ENCODE data around the gene PMF1. TPM values are rescaled to one million over a fixed set of nuclear protein-coding genes. Genes with fewer than 3 reads are reported as not detected.
"Not testable (repeated sequence)": the region's sequence is repeated elsewhere in the genome, so short reads cannot be mapped to it uniquely, and the experiment has no call there.

The PMF1 gene
- total RNA-seq, 1 donor from 2014 or later, result 61.4 TPM

DNA sequence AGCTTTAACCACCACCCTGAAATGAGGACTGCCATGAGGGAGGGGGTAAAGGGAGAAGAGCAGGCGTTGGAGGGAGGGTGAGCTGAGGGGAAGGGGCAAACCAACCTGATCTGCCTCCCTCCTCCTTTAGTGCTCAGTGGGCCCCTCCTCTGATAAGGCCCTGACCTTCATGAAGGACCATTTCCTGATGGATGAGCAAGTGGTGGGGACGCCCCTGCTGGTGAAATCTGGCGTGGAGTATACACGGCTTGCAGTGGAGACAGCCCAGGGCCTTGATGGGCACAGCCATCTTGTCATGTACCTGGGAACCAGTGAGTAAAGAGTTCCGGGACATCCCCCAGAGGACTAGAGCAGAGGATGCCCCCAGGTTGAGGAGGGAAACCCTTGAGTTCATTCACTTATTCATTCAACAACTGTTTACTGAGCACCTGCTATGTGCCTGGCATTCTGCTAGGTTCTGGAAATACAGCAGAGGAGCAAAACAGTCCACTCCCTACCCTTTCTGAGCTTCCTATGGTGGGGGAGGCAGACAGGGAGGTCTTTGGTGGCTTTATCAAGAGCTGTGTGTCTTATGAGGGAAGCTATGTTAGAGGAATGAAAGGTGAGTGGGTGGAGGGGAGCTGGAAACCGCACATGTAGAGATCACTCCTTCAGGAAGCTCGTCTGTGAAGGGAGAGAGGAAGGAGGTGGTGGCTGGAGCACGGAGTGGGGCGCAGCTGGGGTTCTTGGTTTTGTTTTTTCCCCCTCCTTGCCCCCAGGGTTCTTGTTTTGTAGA lies 39.9 kb upstream of the PMF1 start:
- DNase-seq (ENCODE audit: low spot score in 2 of 2), result no peak
- H3K4me1 ChIP-seq, result no peaks in the 10 kb centered on the region
- intact Hi-C loops (cut with DNase I), result no loop called here
- H3K36me3 ChIP-seq, result no peaks in the 10 kb centered on the region
- TF ChIP-seq, protein P1, sequence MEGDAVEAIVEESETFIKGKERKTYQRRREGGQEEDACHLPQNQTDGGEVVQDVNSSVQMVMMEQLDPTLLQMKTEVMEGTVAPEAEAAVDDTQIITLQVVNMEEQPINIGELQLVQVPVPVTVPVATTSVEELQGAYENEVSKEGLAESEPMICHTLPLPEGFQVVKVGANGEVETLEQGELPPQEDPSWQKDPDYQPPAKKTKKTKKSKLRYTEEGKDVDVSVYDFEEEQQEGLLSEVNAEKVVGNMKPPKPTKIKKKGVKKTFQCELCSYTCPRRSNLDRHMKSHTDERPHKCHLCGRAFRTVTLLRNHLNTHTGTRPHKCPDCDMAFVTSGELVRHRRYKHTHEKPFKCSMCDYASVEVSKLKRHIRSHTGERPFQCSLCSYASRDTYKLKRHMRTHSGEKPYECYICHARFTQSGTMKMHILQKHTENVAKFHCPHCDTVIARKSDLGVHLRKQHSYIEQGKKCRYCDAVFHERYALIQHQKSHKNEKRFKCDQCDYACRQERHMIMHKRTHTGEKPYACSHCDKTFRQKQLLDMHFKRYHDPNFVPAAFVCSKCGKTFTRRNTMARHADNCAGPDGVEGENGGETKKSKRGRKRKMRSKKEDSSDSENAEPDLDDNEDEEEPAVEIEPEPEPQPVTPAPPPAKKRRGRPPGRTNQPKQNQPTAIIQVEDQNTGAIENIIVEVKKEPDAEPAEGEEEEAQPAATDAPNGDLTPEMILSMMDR (IDR thresholded peaks at IDR 0.05), result no peak
- no peak overlapping the region for H3K27ac ChIP-seq
- H3K9me3 ChIP-seq, result no peaks in the 10 kb centered on the region
- H3K4me3 ChIP-seq, result no peak overlapping the region
- H3K27me3 ChIP-seq, result no peaks in the 10 kb centered on the region

DNA sequence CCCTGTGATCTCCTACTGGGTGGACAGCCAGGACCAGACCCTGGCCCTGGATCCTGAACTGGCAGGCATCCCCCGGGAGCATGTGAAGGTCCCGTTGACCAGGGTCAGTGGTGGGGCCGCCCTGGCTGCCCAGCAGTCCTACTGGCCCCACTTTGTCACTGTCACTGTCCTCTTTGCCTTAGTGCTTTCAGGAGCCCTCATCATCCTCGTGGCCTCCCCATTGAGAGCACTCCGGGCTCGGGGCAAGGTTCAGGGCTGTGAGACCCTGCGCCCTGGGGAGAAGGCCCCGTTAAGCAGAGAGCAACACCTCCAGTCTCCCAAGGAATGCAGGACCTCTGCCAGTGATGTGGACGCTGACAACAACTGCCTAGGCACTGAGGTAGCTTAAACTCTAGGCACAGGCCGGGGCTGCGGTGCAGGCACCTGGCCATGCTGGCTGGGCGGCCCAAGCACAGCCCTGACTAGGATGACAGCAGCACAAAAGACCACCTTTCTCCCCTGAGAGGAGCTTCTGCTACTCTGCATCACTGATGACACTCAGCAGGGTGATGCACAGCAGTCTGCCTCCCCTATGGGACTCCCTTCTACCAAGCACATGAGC lies 36.1 kb upstream of the PMF1 start:
- no peaks in the 10 kb centered on the region for H3K9me3 ChIP-seq
- no peak overlapping the region for H3K27ac ChIP-seq
- TF ChIP-seq, protein P1 (IDR thresholded peaks at IDR 0.05), result no peak
- intact Hi-C loops (cut with DNase I), result no loop called here
- no peak for DNase-seq (ENCODE audit: low spot score in 2 of 2)
- no peak overlapping the region for H3K4me3 ChIP-seq
- H3K27me3 ChIP-seq, result no peaks in the 10 kb centered on the region
- no peaks in the 10 kb centered on the region for H3K4me1 ChIP-seq
- no peaks in the 10 kb centered on the region for H3K36me3 ChIP-seq

DNA sequence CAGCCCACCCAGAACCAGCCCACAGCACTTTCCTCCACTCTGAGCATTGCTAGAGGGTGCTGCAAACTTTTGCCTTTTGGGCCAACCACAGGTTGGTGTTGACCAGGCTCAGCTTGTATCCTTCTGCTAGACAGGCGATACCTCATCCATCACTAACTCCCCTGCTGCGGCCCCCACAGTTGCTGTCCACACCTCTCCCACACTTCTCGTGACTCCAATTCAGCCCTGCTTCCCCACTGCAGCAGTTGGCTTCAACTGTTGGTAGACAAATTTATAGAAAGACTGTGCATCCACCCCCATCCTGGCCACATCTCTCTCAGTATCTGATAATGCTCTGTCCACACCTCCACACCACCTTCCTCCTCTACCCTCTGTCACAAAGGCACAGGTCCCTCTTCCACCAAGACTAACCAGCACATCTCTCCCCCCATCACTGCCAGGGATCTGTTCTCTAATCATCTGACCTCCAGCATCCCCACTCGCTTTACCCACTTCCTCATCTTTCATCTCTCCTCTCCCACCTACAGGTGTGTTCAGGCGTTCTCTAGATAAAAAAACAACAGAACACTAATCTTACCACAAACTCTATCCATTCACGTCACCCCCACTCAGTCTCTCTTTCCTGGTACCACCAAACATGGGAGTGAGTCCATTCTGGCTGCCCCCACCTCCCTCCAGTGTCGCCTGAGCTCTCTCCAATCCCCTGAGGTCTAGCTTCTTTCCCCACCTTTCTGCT lies 34.7 kb upstream of the PMF1 start:
- H3K4me3 ChIP-seq, result no peak overlapping the region
- no peaks in the 10 kb centered on the region for H3K4me1 ChIP-seq
- DNase-seq (ENCODE audit: low spot score in 2 of 2), result no peak
- TF ChIP-seq, protein P1 (IDR thresholded peaks at IDR 0.05), result no peak
- H3K27ac ChIP-seq, result no peak overlapping the region
- H3K9me3 ChIP-seq, result no peaks in the 10 kb centered on the region
- no peaks in the 10 kb centered on the region for H3K27me3 ChIP-seq
- intact Hi-C loops (cut with DNase I), result no loop called here
- no peaks in the 10 kb centered on the region for H3K36me3 ChIP-seq

DNA sequence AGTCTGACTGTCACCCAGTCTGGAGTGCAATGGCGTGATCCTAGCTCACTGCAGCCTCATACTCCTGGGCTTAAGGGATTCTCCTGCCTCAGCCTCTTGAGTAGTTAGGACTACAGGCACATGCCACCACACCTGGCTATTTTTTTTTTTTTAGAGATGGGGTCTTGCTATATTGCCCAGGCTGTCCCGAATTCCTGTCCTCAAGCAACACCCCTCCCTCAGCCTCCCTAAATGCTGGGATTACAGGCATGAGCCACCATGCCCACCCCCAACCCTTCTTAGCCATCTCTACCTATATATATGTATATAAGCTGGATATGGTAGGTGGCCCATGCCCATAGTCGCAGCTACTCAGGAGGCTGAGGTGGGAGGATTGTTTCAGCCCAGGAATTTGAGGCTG lies 32.3 kb upstream of the PMF1 start:
- Histone ChIP-seq H3K36me3 (no peaks in the 10 kb centered on the region), H3K4me1 (no peaks in the 10 kb centered on the region), H3K4me3 (no peak overlapping the region), H3K27ac (no peak overlapping the region), H3K9me3 (no peaks in the 10 kb centered on the region), H3K27me3 (no peaks in the 10 kb centered on the region)
- intact Hi-C loops (cut with DNase I), result no loop called here
- TF ChIP-seq, protein P1 (IDR thresholded peaks at IDR 0.05), result no peak
- DNase-seq (ENCODE audit: low spot score in 2 of 2), result no peak

DNA sequence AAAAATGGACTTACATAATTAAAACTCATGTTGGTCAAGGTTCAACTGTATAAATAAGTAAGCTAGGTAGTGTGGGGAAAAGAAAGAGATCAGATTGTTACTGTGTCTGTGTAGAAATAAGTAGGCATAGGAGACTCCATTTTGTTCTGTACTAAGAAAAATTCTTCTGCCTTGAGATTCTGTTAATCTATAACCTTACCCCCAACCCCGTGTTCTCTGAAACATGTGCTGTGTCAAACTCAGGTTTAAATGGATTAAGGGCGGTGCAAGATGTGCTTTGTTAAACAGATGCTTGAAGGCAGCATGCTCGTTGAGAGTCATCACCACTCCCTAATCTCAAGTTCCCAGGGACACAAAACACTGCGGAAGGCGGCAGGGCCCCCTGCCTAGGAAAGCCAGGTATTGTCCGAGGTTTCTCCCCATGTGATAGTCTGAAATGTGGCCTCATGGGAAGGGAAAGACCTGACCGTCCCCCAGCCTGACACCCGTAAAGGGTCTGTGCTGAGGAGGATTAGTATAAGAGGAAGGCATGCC lies 31.3 kb upstream of the PMF1 start:
- H3K4me1 ChIP-seq; H3K36me3 ChIP-seq; H3K9me3 ChIP-seq; H3K27ac ChIP-seq; H3K27me3 ChIP-seq; DNase-seq (ENCODE audit: low spot score in 2 of 2); intact Hi-C loops (cut with DNase I); H3K4me3 ChIP-seq: not testable (repeated sequence)

DNA sequence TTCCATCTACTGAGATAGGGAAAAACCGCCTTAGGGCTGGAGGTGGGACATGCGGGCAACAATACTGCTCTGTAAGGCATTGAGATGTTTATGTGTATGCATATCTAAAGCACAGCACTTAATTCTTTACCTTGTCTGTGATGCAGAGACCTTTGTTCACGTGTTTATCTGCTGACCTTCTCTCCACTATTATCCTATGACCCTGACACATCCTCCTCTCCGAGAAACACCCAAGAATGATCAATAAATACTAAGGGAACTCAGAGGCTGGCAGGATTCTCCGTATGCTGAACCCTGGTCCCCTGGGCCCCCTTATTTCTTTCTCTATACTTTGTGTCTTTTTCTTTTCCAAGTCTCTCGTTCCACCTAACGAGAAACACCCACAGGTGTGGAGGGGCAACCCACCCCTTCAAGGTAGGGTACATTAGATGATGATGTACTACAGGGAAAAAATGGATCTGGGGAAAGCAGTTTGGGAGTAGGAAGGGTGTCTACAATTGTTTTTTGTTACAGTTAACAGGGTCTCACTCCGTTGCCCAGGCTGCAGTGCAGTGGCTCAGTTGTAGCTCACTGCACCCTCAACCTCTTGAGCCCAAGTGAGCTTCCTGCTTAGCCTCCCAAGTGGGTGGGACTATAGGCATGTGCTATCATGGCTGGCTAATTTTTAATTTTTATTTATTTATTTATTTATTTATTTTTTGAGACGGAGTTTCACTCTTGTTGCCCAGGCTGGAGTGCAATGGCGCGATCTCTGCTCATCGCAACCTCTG lies 30.6 kb upstream of the PMF1 start:
- H3K27me3 ChIP-seq; DNase-seq (ENCODE audit: low spot score in 2 of 2); intact Hi-C loops (cut with DNase I); H3K27ac ChIP-seq; H3K4me3 ChIP-seq; H3K4me1 ChIP-seq; H3K9me3 ChIP-seq; H3K36me3 ChIP-seq: not testable (repeated sequence)

DNA sequence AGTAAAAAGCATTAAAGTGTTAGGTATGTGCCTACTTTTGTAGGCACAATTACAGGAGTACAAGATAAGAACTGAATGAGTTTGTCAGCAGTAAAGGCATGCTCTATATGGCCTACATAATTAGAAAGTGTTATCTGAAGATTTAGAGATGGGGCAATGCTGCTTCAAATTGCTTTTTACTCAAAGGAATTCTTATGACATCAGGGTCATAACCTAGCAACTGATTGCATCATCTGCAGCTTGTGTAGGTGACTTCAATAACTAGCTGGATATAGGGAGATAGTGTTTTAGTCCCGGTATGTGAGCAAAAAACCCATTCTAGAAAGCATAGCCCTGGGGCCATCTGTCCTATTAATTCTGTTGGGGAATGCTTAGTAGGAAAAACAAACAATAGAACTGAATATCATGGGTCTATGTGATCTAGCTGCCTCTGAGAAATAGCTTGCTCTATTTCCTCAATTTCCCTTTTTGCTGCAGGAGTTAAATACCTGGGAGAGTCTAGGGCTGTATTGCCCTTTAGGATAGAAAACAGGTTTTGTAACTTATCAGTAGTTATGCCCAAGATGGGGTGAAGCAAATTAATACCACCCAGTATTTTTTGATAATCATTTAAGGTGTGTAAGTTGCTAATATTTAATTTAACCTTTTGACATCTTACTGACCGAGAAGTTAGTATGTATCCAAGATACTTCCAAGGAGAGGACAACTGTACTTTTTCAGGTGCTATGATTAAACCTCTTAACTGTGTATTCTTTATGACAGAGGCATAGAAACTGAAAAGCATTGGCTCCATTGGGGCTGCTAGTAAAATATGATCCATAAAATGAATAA lies 26.2 kb upstream of the PMF1 start:
- H3K4me1 ChIP-seq; H3K9me3 ChIP-seq; DNase-seq (ENCODE audit: low spot score in 2 of 2); H3K4me3 ChIP-seq; intact Hi-C loops (cut with DNase I); H3K36me3 ChIP-seq; H3K27me3 ChIP-seq; H3K27ac ChIP-seq: not testable (repeated sequence)

DNA sequence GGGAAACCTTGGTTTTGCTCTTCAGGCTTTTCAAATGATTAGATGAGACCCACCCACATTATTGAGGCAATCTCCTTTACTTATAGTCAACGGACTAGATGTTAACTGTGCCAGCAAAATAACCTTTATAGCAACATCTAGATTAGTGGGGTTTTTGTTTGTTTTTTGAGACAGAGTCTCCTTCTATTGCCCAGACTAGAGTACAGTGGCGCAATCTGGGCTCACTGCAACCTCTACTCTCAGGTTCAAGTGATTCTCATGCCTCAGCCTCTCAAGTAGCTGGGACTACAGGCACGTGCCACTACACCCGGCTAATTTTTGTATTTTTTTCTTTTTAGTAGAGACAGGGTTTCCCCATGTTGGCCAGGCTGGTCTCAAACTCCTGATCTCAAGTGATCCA lies 22.5 kb upstream of the PMF1 start:
- H3K9me3 ChIP-seq; H3K27ac ChIP-seq; H3K27me3 ChIP-seq; H3K36me3 ChIP-seq; H3K4me1 ChIP-seq; H3K4me3 ChIP-seq; DNase-seq (ENCODE audit: low spot score in 2 of 2): not testable (repeated sequence)
- intact Hi-C loops (cut with DNase I), result loop anchor here (5.0 kb wide), 1 partner anchor 43 kb away; no protein-coding TSS in a partner anchor
